Loucy (cell line): ENCODE results near the gene ZIC2.

ENCODE experiments used
- H2AFZ ChIP-seq: fragments of 200-600 bp; sonication (generic); 2 replicates; pipeline ENCODE4 v1.6.0; 2016; ENCODE audit warnings: antibody characterized with exemption, mild to moderate bottlenecking, low read length, moderate library complexity
- H3F3A ChIP-seq: fragments of 200-600 bp; 2 replicates; pipeline ENCODE4 v1.6.0; 2016; ENCODE audit warnings: antibody characterized with exemption, low read depth, mild to moderate bottlenecking
- H3K27me3 ChIP-seq: fragments of 200-600 bp; sonication (generic); 2 replicates; pipeline ENCODE4 v1.6.1; 2014; ENCODE audit warnings: low read length, mild to moderate bottlenecking; ENCODE audit not compliant: insufficient read depth, poor library complexity, severe bottlenecking
- H3K36me3 ChIP-seq: fragments of 200-600 bp; sonication (generic); 2 replicates; pipeline ENCODE4 v1.6.1; 2016; ENCODE audit warnings: low read length; ENCODE audit not compliant: insufficient read depth
- H3K4me1 ChIP-seq: fragments of 200-600 bp; sonication (generic); 2 replicates; pipeline ENCODE4 v1.5.1; 2014; ENCODE audit warnings: low read length, mild to moderate bottlenecking; ENCODE audit not compliant: insufficient read depth, poor library complexity, severe bottlenecking
- H3K4me2 ChIP-seq: fragments of 200-600 bp; sonication (generic); 2 replicates; pipeline ENCODE4 v1.6.0; 2014; ENCODE audit warnings: antibody characterized with exemption, low read length, low read depth, mild to moderate bottlenecking; ENCODE audit not compliant: poor library complexity, severe bottlenecking
- H3K4me3 ChIP-seq: fragments of 200-600 bp; sonication (generic); 2 replicates; pipeline ENCODE4 v1.5.1; 2014; ENCODE audit warnings: low read length, mild to moderate bottlenecking, mixed read lengths; ENCODE audit not compliant: poor library complexity, severe bottlenecking
- H3K79me2 ChIP-seq: fragments of 200-600 bp; sonication (generic); 2 replicates; pipeline ENCODE4 v1.6.1; 2014; ENCODE audit warnings: low read length; ENCODE audit not compliant: insufficient read depth
- H3K9ac ChIP-seq: fragments of 200-600 bp; sonication (generic); 2 replicates; pipeline ENCODE4 v1.6.0; 2014; ENCODE audit warnings: mild to moderate bottlenecking, low read depth, low read length, moderate library complexity; ENCODE audit not compliant: poor library complexity, severe bottlenecking
- H3K9me2 ChIP-seq: fragments of 200-600 bp; sonication (generic); replicated peaks from 2 replicates; pipeline ENCODE4 v1.6.1; 2016; ENCODE audit warnings: low read depth, low read length, mixed read lengths
- H3K9me3 ChIP-seq: fragments of 200-600 bp; sonication (generic); 2 replicates; pipeline ENCODE4 v1.6.1; 2014; ENCODE audit warnings: mild to moderate bottlenecking, antibody characterized with exemption, low read length, low read depth; ENCODE audit not compliant: insufficient read depth
- H4K20me1 ChIP-seq: fragments of 200-600 bp; sonication (generic); 2 replicates; pipeline ENCODE4 v1.6.0; 2014; ENCODE audit warnings: antibody characterized with exemption, low read length, mild to moderate bottlenecking; ENCODE audit not compliant: insufficient read depth, poor library complexity, severe bottlenecking
- EZH2phosphoT487 ChIP-seq: fragments of 200-600 bp; IDR thresholded peaks from 2 replicates; pipeline ENCODE4 v1.6.1; 2018; ENCODE audit warnings: antibody characterized with exemption, mild to moderate bottlenecking, moderate library complexity, borderline replicate concordance
- TF ChIP-seq, protein P1 (sequence below): fragments of 200-600 bp; sonication (generic); conservative IDR thresholded peaks from 2 replicates; pipeline ENCODE4 v1.5.1; 2014; ENCODE audit warnings: mild to moderate bottlenecking, antibody characterized with exemption, low read length

Gene ZIC2

DNA sequence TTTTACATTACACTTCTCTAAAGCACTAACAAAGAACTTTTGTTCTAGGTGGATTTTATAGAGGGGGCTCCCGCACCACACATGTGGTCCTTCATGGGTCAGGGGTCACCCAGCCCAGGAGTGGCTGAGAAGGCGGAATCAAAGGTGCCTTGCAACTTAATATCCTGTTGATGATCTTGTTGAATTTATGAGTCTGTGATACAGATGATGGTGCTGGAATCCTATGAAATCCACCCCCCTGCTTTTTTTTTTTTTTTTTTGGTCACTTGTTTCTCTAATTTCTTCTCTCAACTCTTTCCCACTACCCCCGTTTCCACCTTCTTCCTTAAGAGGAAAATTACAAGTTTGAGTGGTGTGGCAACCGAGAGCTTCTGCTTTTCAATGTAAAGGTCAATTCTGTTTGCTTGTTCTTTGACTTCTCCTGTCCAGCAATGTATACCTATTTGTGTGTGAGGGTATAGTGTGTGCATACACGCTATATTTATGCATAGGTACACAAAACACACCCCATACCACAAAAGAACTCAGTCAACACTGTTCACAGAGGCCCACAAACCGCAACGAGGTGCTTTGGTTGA is 4.2 kb upstream of the ZIC2 start:
- Histone ChIP-seq H3K27me3 (no peaks in the 10 kb centered on the region), H3K4me3 (peak overlapping the region; percentile 81), H3K79me2 (no peaks in the 10 kb centered on the region), H3K4me1 (peaks cover 12% of the 10 kb centered on the region), H4K20me1 (no peaks in the 10 kb centered on the region), H2AFZ (no peak overlapping the region), H3K36me3 (no peaks in the 10 kb centered on the region), H3K9ac (no peak overlapping the region), H3F3A (no peaks in the 10 kb centered on the region), H3K9me3 (no peaks in the 10 kb centered on the region), H3K9me2 (no peaks in the 10 kb centered on the region), H3K4me2 (peak overlapping the region; percentile 98)
- TF ChIP-seq EZH2phosphoT487: no peak
- TF ChIP-seq, protein P1, sequence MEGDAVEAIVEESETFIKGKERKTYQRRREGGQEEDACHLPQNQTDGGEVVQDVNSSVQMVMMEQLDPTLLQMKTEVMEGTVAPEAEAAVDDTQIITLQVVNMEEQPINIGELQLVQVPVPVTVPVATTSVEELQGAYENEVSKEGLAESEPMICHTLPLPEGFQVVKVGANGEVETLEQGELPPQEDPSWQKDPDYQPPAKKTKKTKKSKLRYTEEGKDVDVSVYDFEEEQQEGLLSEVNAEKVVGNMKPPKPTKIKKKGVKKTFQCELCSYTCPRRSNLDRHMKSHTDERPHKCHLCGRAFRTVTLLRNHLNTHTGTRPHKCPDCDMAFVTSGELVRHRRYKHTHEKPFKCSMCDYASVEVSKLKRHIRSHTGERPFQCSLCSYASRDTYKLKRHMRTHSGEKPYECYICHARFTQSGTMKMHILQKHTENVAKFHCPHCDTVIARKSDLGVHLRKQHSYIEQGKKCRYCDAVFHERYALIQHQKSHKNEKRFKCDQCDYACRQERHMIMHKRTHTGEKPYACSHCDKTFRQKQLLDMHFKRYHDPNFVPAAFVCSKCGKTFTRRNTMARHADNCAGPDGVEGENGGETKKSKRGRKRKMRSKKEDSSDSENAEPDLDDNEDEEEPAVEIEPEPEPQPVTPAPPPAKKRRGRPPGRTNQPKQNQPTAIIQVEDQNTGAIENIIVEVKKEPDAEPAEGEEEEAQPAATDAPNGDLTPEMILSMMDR: no peak

DNA sequence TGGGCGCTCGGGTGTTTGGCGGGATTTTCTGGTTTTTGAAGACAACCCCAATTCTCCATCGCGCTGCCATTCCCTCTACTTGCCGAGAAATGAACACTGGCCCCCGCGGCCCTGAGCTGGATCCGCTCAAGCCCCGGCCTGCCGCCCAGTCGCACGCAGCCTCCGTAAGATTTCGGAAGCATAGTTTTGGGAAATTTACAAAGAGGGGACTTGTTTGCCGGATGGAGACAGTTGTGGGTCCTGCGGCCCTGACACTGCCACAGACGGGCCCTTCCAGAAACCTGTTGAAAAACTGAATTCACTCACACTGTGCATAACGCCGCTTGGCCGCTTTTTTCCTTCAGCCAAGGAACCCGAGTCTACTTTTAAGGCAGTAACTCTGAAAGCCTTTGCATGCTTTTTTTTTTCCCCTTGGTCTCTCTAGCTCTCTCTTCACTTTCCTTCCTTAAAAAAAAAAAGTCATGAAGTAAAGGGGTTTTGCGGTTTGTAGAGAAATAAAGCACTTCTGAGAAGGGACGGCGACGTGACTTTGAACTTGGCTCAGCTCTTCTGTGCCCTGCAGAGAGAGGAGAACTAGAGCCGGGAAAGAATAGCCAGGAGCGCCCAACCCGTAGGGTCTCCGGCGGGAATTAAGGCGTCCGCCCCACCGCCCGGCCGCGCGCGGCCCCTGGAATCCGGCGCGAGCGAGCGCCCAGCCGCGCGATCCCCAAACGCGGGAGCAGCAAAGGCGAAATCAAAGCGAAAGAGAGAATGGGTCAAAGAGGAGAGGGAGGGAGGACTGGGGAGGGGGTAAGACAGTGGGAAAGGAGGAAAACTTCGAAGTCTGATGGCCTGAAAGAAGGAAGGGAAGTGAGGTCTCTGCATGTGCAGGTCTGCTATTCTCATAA is 3.4 kb upstream of the ZIC2 start:
- H3K9me3 ChIP-seq: no peaks in the 10 kb centered on the region
- peaks cover 12% of the 10 kb centered on the region for H3K4me1 ChIP-seq
- peak overlapping the region; percentile 48 for H3K9ac ChIP-seq
- H3F3A ChIP-seq: no peaks in the 10 kb centered on the region
- peak overlapping the region; percentile 88 for H2AFZ ChIP-seq
- H3K4me2 ChIP-seq: peak overlapping the region; percentile 98
- no peaks in the 10 kb centered on the region for H4K20me1 ChIP-seq
- H3K27me3 ChIP-seq: no peaks in the 10 kb centered on the region
- H3K9me2 ChIP-seq: no peaks in the 10 kb centered on the region
- peak overlapping the region; percentile 81 for H3K4me3 ChIP-seq
- no peak for TF ChIP-seq EZH2phosphoT487
- TF ChIP-seq, protein P1: no peak
- H3K79me2 ChIP-seq: no peaks in the 10 kb centered on the region
- H3K36me3 ChIP-seq: no peaks in the 10 kb centered on the region

DNA sequence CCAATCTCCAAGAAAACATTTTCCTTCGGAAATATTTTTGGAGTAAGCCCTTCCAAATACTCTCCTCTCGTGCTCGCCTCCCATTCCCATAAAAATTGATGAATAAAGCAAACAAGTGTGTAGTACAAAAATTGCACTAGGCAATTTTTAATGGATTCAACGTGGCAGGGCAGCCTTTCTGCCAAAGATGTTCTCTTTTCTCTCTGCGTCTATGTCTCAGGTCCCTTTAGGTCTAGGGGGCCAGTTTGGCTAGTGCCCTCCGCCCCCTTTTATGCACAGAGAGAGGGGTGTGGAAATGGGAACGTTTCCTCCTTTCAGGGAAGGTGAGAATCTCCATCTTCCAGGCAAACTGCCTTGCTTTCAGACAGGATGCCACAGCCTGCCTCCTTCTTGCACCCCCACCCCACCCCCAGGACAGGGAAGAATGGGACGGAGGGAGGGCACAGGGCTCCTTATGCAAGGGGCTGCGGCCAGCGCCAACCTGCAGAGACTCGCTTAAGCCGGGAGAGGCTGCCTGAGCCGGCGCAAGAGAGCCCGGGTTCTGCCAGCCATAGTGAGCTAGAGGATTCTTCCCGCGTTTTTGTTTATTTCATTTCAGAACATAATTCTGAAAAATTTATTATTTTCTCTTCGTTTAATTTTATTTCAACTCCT is 2.7 kb upstream of the ZIC2 start:
- Histone ChIP-seq H3K9me3 (no peaks in the 10 kb centered on the region), H3K4me1 (peaks cover 12% of the 10 kb centered on the region), H3K9ac (peak overlapping the region; percentile 48), H3K4me2 (peak overlapping the region; percentile 98), H3K27me3 (no peaks in the 10 kb centered on the region), H3K36me3 (no peaks in the 10 kb centered on the region), H3K9me2 (no peaks in the 10 kb centered on the region), H3F3A (no peaks in the 10 kb centered on the region), H4K20me1 (no peaks in the 10 kb centered on the region), H3K4me3 (peak overlapping the region; percentile 81), H3K79me2 (no peaks in the 10 kb centered on the region), H2AFZ (peak overlapping the region; percentile 88)
- TF ChIP-seq, protein P1: no peak
- no peak for TF ChIP-seq EZH2phosphoT487
